Activated CD4-positive, alpha-beta T cell treated with anti-CD3 and anti-CD28 coated beads, Interleukin-2, amount 50 U/mL, for 1 hour (primary cell): ENCODE results near the gene LARP1.
"Not testable (repeated sequence)": the region's sequence is repeated elsewhere in the genome, so short reads cannot be mapped to it uniquely, and the experiment has no call there.

ENCODE experiments used
- DNase-seq: peaks from one replicate; pipeline ENCODE4 v3.0.0-alpha.2; 2020

The LARP1 gene

GRCh38 chr5:154755361-154756008, at the start of gene LARP1:
TSS of gene LARP1 (plus strand) at chr5:154755377. CDS start at chr5:154755758, 381 bp downstream.
- DNase-seq = no peak

DNA sequence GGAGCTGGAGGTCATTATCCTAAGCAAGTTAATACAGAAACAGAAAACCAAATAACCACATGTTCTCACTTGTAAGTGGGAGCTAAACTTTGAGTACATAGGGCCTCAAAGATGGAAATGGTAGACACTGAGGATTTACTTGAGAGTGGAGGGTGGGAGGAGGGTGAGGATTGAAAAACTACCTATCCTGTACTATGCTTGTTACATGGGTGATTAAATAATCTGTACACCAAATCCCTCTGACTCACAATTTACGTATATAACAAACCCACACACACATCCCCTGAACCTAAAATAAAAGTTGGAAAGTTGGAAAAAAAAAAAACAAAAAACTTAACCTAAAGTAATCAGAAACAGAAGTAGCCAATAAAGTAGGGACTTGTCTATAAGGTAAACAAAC, 48.8 kb upstream of the LARP1 start:
- no peak for DNase-seq

- no peak for DNase-seq
These were observed 47.5 kb upstream of the LARP1 start for GRCh38 chr5:154707641-154708040.

DNA sequence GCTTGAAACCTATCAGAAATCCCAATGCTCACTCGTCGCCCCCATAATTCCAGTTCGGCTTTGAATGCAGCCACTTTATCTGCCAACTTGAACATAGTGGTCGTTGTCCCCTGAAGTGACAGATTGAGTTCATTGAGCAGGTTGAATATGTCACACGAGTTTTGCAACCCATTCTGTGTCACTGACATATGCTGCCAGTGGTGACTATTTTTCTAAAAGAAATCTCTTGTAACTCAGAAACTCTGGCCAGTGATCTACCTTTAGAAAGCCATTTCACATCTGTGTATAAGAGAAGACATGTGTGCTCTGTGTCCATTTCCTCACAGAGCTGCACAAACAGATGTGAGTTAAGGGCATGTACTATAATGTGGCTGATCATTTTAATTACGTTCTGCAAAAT, 47.0 kb upstream of the LARP1 start:
- no peak for DNase-seq

GRCh38 chr5:154708846-154709245, 46.3 kb upstream of the LARP1 start:
- no peak for DNase-seq

DNA sequence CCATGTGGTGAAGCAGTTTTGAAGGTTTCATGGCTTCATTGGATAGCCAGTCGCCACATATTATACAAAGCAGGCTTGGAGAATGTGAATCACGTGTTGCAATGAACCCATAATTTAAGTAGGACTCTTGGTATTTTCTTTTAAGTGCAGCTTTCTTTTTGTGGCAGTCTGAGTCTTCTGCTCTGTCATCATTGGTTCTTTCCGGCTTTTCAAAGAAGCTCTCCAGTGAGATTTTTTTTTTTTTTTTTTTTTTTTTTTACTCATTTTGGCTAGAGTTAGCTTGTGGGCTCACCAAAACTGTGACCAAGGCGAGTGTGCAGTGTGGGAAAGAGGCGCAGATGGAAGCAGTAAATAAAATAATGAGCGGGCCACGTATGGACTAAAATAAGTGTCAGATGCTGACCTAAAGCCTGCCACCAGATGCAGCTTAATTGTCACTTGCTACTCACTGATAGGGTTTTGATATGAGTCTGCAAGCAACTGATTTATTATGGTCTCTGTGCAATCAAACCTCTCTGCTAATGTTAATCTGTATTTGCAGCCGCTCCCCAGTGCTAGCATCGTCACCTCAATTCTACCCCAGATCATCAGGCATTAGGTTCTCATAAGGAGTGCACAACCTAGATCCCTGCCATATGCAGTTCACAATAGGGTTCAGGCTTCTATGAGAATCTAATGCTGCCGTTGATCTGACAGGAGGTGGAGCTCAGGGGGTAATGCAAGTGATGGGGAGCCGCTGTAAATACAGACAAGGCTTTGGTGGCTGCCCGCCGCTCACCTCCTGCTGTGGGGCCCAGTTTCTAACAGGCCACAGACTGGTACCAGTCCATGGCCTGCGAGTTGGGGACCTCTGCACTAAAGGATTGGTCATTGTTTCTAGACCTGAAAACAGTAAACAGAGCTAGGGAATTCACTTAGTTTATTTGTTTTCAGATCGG, 45.5 kb upstream of the LARP1 start:
- DNase-seq = no peak

DNA sequence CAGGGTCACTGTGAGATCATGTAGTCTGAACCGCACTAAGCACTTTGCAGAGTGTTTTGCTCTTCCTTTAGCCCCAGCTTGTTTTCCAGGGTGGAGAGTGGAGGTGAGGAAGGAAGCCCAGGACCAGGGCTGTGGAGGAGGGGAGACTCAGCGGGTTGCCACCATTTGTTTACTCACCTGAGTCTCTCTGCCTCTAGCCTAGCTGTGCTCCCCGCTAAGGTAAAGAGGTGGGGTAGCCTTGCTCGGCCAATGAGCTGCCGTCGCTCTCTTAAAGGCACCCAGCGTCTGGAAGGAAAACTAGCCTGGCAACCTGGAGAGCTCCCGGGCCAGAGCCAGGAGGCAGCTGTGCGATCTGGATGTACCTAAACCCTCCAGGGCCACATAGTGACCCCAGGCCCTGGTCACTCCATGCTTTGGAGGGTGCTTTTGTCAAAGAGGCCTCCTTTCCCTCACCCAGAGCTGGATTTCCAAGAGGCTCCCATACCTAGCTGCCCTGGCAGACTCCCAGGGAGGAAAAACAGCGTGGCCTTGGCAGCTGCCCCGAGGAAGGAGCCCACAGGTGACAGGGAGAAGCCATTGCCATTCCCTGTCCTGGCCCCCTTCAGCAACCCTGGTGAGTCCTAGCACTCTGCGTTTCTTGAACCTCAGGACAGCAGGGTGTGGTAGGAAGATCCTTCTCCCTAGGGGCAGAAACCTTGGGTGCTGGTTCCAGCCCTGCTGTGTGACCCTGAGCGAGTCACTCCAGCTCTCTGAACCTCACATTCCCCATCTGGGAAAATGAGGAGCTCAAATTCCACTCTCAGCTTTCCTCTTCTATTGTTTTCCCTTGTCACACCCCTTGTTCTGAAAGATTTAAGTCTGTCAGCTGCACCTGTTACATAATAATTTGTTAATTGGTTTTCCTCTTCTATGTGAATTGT, 42.4 kb upstream of the LARP1 start:
- no peak for DNase-seq

- no peak for DNase-seq
These were observed 41.5 kb upstream of the LARP1 start for GRCh38 chr5:154713615-154714125.

DNA sequence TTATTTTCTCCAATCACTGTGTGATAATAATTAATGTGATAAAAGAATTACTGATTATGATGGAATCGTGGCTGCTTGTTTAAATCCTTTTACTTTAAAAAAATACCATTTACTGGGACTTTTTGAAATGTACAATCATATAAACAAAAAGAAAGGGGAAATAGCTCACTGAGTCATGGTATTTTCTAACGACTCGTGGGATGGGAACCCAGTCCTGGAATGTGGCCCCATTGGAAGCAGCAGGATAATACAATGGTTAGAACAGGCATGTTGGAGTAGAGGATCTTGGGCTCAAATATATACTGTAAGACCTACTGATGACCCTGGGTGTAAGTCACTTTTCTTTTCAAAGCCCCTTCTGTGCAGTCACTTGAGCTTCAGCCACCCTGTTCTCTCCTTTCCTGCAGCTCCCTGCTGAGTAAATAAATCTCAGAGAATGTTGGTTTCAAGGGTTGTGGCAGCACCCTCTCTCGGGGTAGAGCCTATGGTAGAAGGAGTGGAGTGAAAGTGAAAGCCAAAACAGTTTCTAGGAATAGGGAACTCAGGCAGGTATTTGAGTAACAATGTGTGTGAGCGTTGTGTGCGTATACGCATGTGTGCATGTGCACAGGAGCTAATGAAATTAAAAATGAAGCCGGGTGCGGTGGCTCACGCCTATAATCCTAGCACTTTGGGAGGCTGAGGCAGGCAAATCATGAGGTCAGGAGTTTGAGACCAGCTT, 40.8 kb upstream of the LARP1 start:
- no peak for DNase-seq

- no peak for DNase-seq
These were observed 33.6 kb upstream of the LARP1 start for GRCh38 chr5:154721481-154722058.

DNA sequence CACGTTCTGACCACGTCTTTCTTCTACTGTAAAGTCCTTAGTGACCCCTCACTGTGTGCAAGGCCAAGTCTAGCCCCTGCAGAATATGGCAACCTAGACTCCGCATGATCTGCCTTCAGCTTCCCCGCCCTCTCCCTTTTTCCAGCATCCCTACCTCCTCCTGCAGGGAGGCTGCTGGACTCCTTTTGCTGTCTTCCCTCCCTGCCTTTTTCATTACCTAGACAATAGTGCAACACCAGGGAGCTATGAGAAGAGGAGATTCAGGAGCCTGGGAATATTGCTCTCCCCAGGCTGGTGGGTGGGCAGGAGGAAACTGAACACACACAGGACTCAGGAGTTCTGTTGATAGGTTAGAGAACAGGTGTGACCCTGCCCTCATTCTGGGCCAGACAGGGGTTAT, 33.1 kb upstream of the LARP1 start:
- no peak for DNase-seq

GRCh38 chr5:154722936-154723335, 32.2 kb upstream of the LARP1 start:
- DNase-seq = no peak

DNA sequence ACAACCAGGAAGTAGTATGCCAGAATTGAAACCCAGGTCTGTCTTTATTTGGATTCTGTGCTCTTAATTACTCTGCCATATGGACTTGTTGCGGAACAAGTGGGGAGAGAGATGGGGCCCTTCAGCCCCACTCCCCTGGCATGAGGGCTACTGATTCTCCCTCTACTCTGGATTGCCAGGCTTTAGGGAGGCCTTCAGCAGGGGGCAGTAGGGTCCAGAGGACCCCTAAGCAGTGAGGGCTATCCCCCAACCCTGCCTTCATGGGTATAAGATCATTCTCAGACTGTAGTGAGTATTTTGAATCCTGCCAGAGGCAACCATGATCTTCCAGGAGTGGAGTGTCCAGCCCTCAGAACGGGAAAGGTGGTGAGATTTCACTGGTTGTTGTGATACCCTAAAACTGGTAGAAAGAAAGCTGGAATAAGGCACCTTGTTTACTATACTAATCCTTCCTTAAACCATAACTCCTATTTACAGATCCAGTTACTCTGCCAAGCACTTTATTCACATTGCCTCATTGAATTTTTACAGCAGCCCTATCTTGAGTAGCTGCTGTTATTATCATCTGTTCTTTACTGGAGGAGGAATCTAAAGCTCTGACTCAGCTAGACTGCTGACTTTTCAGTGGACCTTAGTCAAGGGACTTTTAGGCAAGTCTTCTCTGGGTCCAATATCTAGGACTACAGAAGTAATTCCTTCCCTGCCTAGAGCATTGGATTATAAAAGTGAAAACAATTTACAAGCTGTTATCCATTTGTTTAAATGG, 31.3 kb upstream of the LARP1 start:
- DNase-seq = no peak

DNA sequence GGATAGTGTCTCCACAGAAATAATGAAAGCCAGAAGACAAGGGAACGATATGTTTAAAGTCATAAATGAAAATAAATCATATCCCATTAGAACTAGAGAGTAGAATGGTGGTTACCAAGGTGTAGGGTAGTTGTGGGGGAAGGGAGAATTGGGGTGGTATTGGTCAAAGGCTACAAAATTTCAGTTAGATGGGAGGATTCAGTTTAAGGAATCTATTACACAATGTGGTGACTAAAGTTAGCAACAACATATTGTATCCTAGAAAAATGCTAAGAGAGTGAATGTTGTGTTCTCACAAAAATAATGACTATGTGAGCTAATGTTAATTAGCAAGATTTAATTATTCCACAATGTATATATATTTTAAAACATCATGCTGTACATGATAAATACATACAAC, 27.8 kb upstream of the LARP1 start:
- DNase-seq = no peak

- no peak for DNase-seq
These were observed 26.1 kb upstream of the LARP1 start for GRCh38 chr5:154728939-154729588.

DNA sequence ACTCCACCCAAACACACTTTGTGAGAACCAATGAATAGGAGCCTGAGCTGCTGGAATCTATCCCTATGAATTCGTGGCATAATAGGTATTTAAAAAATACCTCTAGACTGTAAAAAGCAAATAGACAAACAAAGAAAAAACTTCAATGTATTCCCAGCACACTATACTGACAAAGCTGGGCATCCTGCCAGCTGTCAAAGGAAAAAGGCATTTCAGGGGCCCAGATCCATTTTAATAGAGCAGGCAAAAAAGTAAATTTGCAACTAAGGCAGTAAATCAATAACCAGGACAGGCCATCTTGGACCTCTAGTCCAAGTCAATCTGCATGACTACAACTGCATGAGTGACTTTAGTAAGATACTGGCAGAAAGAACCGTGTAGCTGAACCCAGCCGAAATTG, 25.6 kb upstream of the LARP1 start:
- no peak for DNase-seq

DNA sequence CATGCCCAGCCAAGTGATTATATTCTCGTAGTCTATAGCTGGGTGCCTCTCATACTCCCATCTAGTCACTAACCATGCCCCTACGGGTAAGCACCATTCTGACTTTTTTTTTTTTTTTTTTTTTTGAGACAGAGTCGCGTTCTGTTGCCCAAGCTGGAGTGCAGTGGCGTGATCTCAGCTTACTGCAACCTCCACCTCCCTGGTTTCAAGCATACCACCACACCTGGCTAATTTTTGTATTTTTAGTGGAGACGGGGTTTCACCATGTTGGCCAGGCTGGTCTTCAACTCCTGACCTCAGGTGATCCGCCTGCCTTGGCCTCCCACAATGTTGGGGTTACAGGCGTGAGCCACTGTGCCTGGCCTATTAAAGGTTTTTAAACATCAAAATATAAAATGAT, 24.4 kb upstream of the LARP1 start:
- not testable (repeated sequence) for DNase-seq

DNA sequence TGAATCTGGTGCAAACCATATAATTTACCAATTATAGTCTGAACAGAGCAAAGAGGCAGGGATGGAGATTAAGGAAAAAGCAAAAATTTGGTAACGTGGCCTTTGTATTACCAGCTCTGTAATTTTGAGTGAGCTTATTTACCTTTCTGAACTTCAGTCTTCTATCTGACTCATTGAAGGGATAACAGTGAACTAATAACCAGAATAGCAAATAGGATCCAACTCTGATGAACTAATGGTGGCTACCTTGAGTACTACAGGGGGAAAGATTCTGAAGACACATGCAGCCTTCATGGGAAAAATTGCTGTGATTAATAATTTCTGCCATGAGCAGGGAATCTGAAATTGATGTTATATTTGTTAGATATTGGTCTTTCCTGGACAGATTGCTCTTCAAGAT, 23.0 kb upstream of the LARP1 start:
- DNase-seq = no peak

GRCh38 chr5:154734370-154735248, 20.6 kb upstream of the LARP1 start:
- DNase-seq = no peak

DNA sequence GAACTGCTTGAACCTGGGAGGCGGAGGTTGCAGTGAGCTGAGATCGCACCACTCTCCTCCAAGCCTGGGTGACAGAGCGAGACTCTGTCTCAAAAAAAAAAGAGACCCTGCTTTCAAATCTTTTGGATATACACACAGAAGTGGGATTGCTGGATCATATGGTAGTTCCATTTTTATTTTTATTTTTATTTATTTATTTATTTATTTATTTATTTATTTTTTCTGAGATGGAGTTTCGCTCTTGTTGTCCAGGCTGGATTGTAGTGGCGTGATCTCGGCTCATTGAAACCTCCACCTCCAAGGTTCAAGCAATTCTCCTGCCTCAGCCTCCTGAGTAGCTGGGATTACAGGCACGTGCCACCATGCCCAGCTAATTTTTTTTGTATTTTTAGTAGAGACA, 19.8 kb upstream of the LARP1 start:
- not testable (repeated sequence) for DNase-seq
